Colonic mucosa (tissue), 4 donors: ENCODE measurements around the gene ZNF780A. TPM values are rescaled to one million over a fixed set of nuclear protein-coding genes. Genes with fewer than 3 reads are reported as not detected.
"Not testable (repeated sequence)": the region's sequence is repeated elsewhere in the genome, so short reads cannot be mapped to it uniquely, and the experiment has no call there.

Experiments
- DNase-seq: peaks from one replicate; pipeline ENCODE4 v3.0.0-alpha.2; 2020
- H3K27ac ChIP-seq: fragments of 200-600 bp; one replicate; pipeline ENCODE4 v1.8.0; 2021
- H3K27me3 ChIP-seq: fragments of 200-600 bp; one replicate; pipeline ENCODE4 v1.8.0; 2021
- H3K36me3 ChIP-seq: fragments of 200-600 bp; one replicate; pipeline ENCODE4 v1.8.0; 2021
- H3K4me1 ChIP-seq: fragments of 200-600 bp; one replicate; pipeline ENCODE4 v1.8.0; 2021; ENCODE audit warnings: mild to moderate bottlenecking
- H3K4me3 ChIP-seq: fragments of 200-600 bp; one replicate; pipeline ENCODE4 v1.8.0; 2021
- H3K9ac ChIP-seq, 2 donors: one replicate each; pipeline ENCODE4 v1.7.0; 2013; ENCODE audit warnings: control low read depth in 2 of 2, low read depth in 2 of 2, low read length in 2 of 2
- H3K9me3 ChIP-seq: fragments of 200-600 bp; one replicate; pipeline ENCODE4 v1.8.0; 2021
- intact Hi-C: fragments of 100-400 bp; cut with DNase I; formaldehyde crosslinking; loops from one replicate; pipeline ENCODE4 v1.14.1; 2022
- total RNA-seq, 2 donors: library from RNA; stranded (reverse); fragmentation: NEBNext Ultra II Directional in 1 of 2; extraction: Animal tissue kit (Norgen Biotek cat#: 25700) in 1 of 2; gene quantifications; one replicate each; pipeline ENCODE4 v1.2.1, GENCODE V29; 2021
- TF ChIP-seq, protein P1 (sequence below): fragments of 200-600 bp; IDR thresholded peaks from one replicate; pipeline ENCODE4 v1.8.0; 2022; ENCODE audit warnings: antibody characterized with exemption, mild to moderate bottlenecking
- donor health status: healthy.
- donor health status: DM: no; HTN: no; CAD: no.
- donor health status: DM: no; HTN: no; CAD: no.

The ZNF780A gene
- total RNA-seq, 2 donors from 2014 or later, result 13.1 to 13.4 TPM

DNA sequence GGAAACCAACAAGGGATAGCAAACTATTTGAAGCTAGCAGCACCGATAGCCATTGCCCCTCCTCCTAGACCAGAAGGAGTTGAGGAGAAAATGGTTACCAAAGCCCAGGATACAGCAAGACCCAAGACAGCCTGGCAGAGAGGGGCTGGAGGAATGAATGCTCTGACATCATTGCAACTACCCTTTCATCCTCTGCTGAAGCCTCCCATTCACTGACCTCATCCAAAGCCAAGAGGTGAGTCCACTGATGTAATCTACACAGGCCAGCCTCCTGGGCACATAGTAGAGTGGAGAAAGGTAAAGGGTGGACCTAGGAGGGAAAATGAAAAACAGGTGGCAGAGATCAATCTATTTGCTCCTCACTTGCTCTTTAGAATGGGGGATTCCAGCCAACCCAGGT is 42.7 kb upstream of the ZNF780A start:
- Histone ChIP-seq H3K27ac (no peak overlapping the region), H3K36me3 (no peaks in the 10 kb centered on the region), H3K9ac (no peak overlapping the region), H3K4me1 (no peaks in the 10 kb centered on the region), H3K27me3 (no peaks in the 10 kb centered on the region), H3K4me3 (no peak overlapping the region), H3K9me3 (no peaks in the 10 kb centered on the region)
- intact Hi-C loops, result no loop called here
- TF ChIP-seq, protein P1, sequence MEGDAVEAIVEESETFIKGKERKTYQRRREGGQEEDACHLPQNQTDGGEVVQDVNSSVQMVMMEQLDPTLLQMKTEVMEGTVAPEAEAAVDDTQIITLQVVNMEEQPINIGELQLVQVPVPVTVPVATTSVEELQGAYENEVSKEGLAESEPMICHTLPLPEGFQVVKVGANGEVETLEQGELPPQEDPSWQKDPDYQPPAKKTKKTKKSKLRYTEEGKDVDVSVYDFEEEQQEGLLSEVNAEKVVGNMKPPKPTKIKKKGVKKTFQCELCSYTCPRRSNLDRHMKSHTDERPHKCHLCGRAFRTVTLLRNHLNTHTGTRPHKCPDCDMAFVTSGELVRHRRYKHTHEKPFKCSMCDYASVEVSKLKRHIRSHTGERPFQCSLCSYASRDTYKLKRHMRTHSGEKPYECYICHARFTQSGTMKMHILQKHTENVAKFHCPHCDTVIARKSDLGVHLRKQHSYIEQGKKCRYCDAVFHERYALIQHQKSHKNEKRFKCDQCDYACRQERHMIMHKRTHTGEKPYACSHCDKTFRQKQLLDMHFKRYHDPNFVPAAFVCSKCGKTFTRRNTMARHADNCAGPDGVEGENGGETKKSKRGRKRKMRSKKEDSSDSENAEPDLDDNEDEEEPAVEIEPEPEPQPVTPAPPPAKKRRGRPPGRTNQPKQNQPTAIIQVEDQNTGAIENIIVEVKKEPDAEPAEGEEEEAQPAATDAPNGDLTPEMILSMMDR, result no peak
- no peak for DNase-seq

DNA sequence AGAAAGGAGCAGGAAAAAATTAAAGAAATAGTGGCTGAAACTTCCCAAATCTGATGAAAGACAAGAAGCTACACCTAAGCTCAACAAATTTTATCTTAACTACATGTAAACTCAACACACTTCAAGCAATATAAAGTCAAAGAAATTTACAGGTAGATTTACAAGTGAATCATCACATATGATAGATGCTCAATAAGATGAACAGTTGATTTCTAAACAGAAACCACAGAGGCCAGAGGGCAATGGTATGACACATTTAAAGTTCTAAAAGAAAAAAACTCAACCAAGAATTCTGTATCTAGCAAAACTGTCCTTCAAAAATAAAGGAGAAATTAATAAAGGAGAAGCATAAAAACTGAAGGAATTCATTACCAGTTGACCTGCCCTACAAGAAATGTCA is 39.3 kb upstream of the ZNF780A start:
- no peak for DNase-seq
- H3K9ac ChIP-seq, result no peak overlapping the region
- intact Hi-C loops, result no loop called here
- H3K9me3 ChIP-seq, result no peaks in the 10 kb centered on the region
- H3K27me3 ChIP-seq, result peaks cover under 1% of the 10 kb centered on the region
- H3K27ac ChIP-seq, result no peak overlapping the region
- no peak overlapping the region for H3K4me3 ChIP-seq
- H3K36me3 ChIP-seq, result no peaks in the 10 kb centered on the region
- TF ChIP-seq, protein P1, result no peak
- H3K4me1 ChIP-seq, result no peaks in the 10 kb centered on the region

DNA sequence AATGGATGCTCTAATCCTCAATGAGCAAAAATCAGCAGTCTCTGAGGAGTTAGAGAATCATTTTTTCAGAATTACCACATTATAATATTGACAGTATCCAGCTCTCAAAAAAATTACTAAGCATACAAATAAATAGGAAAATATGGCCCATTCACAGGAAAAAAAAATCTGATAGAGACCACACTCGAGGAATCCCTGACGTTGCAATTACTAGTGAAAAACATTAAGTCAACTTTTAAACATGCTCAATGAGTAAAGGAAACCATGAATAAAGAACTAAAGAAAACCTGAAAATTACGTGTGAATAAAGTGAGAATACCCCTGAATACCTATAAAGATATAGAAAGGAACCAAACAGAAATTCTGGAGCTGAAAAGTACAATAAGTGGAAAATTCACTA is 38.7 kb upstream of the ZNF780A start:
- no peak for DNase-seq
- H3K36me3 ChIP-seq, result no peaks in the 10 kb centered on the region
- intact Hi-C loops, result no loop called here
- TF ChIP-seq, protein P1, result no peak
- H3K9ac ChIP-seq, result no peak overlapping the region
- H3K4me1 ChIP-seq, result no peaks in the 10 kb centered on the region
- no peak overlapping the region for H3K27ac ChIP-seq
- H3K27me3 ChIP-seq, result peaks cover 5% of the 10 kb centered on the region
- H3K9me3 ChIP-seq, result no peaks in the 10 kb centered on the region
- H3K4me3 ChIP-seq, result no peak overlapping the region

DNA sequence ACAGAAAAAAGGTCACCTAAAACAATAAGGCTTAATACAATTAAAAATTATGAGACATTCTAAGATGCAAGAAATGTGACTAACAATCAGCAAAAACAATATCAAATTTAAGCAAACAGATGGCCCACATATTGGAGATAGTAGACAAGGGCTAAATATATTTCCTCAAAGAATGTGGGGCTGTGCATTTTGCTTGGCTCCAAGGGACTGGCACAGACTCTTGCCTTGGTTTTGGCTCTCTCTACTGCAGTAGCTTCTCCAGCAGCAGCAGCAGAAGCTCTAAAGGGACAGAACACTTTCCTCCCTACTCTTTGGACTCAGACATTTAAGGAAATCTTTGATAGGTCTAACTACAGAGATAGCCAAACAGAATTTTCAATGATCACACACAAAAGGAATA is 38.2 kb upstream of the ZNF780A start:
- Histone ChIP-seq H3K27ac (no peak overlapping the region), H3K4me3 (no peak overlapping the region), H3K9me3 (no peaks in the 10 kb centered on the region), H3K9ac (no peak overlapping the region), H3K4me1 (no peaks in the 10 kb centered on the region), H3K27me3 (peaks cover 5% of the 10 kb centered on the region), H3K36me3 (no peaks in the 10 kb centered on the region)
- intact Hi-C loops, result no loop called here
- TF ChIP-seq, protein P1, result no peak
- no peak for DNase-seq

DNA sequence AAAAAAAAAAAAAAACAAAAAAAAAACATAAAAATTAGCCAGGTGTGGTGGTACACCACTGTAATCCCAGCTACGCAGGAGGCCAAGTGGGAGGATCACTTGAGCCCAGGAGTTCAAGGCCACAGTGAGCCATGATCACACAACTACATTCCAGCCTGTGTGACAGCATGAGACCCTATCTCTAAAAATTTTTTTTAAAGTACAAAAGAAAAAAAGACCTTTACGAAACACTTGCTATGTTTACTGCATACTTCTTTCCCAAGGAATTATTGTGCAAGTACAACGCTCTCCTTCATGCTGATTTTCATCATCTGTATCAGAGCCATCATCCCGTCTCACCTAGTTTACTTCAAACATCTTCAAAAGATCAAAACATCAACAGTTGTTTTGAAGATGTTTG is 28.6 kb upstream of the ZNF780A start:
- TF ChIP-seq, protein P1, result no peak
- H3K27me3 ChIP-seq, result no peaks in the 10 kb centered on the region
- intact Hi-C loops, result no loop called here
- no peak overlapping the region for H3K4me3 ChIP-seq
- no peaks in the 10 kb centered on the region for H3K36me3 ChIP-seq
- DNase-seq, result no peak
- no peak overlapping the region for H3K27ac ChIP-seq
- no peak overlapping the region for H3K9ac ChIP-seq
- H3K4me1 ChIP-seq, result no peaks in the 10 kb centered on the region
- no peaks in the 10 kb centered on the region for H3K9me3 ChIP-seq

DNA sequence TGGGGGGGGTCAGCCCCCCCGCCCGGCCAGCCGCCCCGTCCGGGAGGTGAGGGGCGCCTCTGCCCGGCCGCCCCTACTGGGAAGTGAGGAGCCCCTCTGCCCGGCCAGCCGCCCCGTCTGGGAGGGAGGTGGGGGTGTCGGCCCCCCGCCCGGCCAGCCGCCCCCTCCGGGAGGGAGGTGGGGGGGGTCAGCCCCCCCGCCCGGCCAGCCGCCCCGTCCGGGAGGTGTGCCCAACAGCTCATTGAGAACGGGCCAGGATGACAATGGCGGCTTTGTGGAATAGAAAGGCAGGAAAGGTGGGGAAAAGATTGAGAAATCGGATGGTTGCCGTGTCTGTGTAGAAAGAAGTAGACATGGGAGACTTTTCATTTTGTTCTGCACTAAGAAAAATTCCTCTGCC is 27.9 kb upstream of the ZNF780A start:
- H3K4me1 ChIP-seq, H3K9ac ChIP-seq, H3K9me3 ChIP-seq, H3K36me3 ChIP-seq, H3K27ac ChIP-seq, H3K4me3 ChIP-seq, DNase-seq, intact Hi-C loops, H3K27me3 ChIP-seq: not testable (repeated sequence)
